WTC11 (cell line): ENCODE results near the gene ANGPTL2. TPM values are rescaled to one million over a fixed set of nuclear protein-coding genes. Genes with fewer than 3 reads are reported as not detected.

Source experiments
- ATAC-seq: fragments of 200-7000 bp; cut with Tn5 transposase; 2 replicates; pipeline ENCODE4 v1.10.0; 2021; ENCODE audit warnings: mild to moderate bottlenecking, moderate library complexity
- CTCF ChIA-PET: fragments of 300-600 bp; sonication (Branson Sonifier 250); formaldehyde crosslinking; loops from one replicate; lab custom pipeline; 2021; ENCODE audit warnings: antibody characterized with exemption; lab: Charles Lee
- POLR2A ChIA-PET: fragments of 350-600 bp; sonication (Branson Sonifier 250); formaldehyde crosslinking; loops from one replicate; lab custom pipeline; 2021; ENCODE audit warnings: antibody characterized with exemption; lab: Charles Lee
- DNase-seq: peaks from one replicate; pipeline ENCODE4 v3.0.0; 2021; ENCODE audit warnings: low spot score
- H3K27ac Mint-ChIP-seq: 2 replicates; pipeline ENCODE4 v1.8.0; 2021; ENCODE audit warnings: mixed read lengths
- H3K27me3 Mint-ChIP-seq: 2 replicates; pipeline ENCODE4 v1.8.0; 2021; ENCODE audit warnings: low read depth, mild to moderate bottlenecking, moderate library complexity, mixed read lengths
- H3K36me3 Mint-ChIP-seq: 2 replicates; pipeline ENCODE4 v1.8.0; 2021; ENCODE audit warnings: mixed read lengths
- H3K4me1 Mint-ChIP-seq: 2 replicates; pipeline ENCODE4 v1.8.0; 2022; ENCODE audit warnings: mixed read lengths
- H3K4me3 Mint-ChIP-seq: 2 replicates; pipeline ENCODE4 v1.8.0; 2021; ENCODE audit warnings: mild to moderate bottlenecking, moderate library complexity, mixed read lengths
- H3K9me3 Mint-ChIP-seq: 2 replicates; pipeline ENCODE4 v1.8.0; 2021; ENCODE audit warnings: mixed read lengths
- GABPB1 ChIP-seq: sonication (generic); formaldehyde crosslinking; IDR thresholded peaks from 2 replicates; pipeline ENCODE4 v1.8.1; 2023; ENCODE audit warnings: mild to moderate bottlenecking, missing genetic modification reagents
- JAZF1 ChIP-seq: fragments of 250-450 bp; sonication (Bioruptor Pico); IDR thresholded peaks from 2 replicates; pipeline ENCODE4 v1.9.0; 2021; ENCODE audit warnings: moderate library complexity, mild to moderate bottlenecking, inconsistent platforms
- JUN ChIP-seq: sonication (generic); formaldehyde crosslinking; IDR thresholded peaks from 2 replicates; pipeline ENCODE4 v1.8.0; 2023; ENCODE audit warnings: mild to moderate bottlenecking, missing genetic modification reagents
- KAT7 ChIP-seq: sonication (generic); formaldehyde crosslinking; IDR thresholded peaks from 2 replicates; pipeline ENCODE4 v1.8.1; 2023; ENCODE audit warnings: missing genetic modification reagents, mild to moderate bottlenecking, borderline replicate concordance
- MXD4 ChIP-seq: fragments of 250-450 bp; sonication (Bioruptor Pico); IDR thresholded peaks from 2 replicates; pipeline ENCODE4 v1.8.0; 2021; ENCODE audit warnings: mild to moderate bottlenecking, moderate library complexity, borderline replicate concordance
- MYBL2 ChIP-seq: sonication (generic); formaldehyde crosslinking; IDR thresholded peaks from 2 replicates; pipeline ENCODE4 v1.8.1; 2023; ENCODE audit warnings: mild to moderate bottlenecking, moderate library complexity, missing genetic modification reagents
- NFE2L1 ChIP-seq: sonication (generic); formaldehyde crosslinking; IDR thresholded peaks from 2 replicates; pipeline ENCODE4 v1.8.1; 2023; ENCODE audit warnings: missing genetic modification reagents
- NR3C1 ChIP-seq: sonication (generic); formaldehyde crosslinking; conservative IDR thresholded peaks from 2 replicates; pipeline ENCODE4 v1.8.1; 2023; ENCODE audit warnings: low read depth, mild to moderate bottlenecking, missing genetic modification reagents
- SOX15 ChIP-seq: fragments of 250-450 bp; sonication (Bioruptor Pico); IDR thresholded peaks from 2 replicates; pipeline ENCODE4 v1.9.0; 2021; ENCODE audit warnings: mild to moderate bottlenecking
- TCF7 ChIP-seq: sonication (generic); formaldehyde crosslinking; IDR thresholded peaks from 2 replicates; pipeline ENCODE4 v1.8.0; 2022; ENCODE audit warnings: mild to moderate bottlenecking, low read depth, missing genetic modification reagents, moderate library complexity
- TP53 ChIP-seq: sonication (generic); formaldehyde crosslinking; IDR thresholded peaks from 2 replicates; pipeline ENCODE4 v1.8.1; 2023; ENCODE audit warnings: mild to moderate bottlenecking, missing genetic modification reagents
- ZBTB21 ChIP-seq: sonication (generic); formaldehyde crosslinking; IDR thresholded peaks from 2 replicates; pipeline ENCODE4 v1.8.1; 2023; ENCODE audit warnings: mild to moderate bottlenecking, missing genetic modification reagents, borderline replicate concordance
- ZNF121 ChIP-seq: sonication (generic); formaldehyde crosslinking; IDR thresholded peaks from 2 replicates; pipeline ENCODE4 v1.8.0; 2023; ENCODE audit warnings: missing genetic modification reagents
- ZNF317 ChIP-seq: sonication (generic); formaldehyde crosslinking; IDR thresholded peaks from 2 replicates; pipeline ENCODE4 v1.8.1; 2023; ENCODE audit warnings: low read depth, mild to moderate bottlenecking, moderate library complexity, missing genetic modification reagents, borderline replicate concordance
- total RNA-seq: library from RNA; stranded (reverse); gene quantifications from 3 replicates; pipeline ENCODE4 v1.2.3, GENCODE V29; 2021
- TF ChIP-seq, protein P1 (sequence below): fragments of 250-450 bp; sonication (Bioruptor Pico); IDR thresholded peaks from 2 replicates; pipeline ENCODE4 v2.1.2; 2022; ENCODE audit warnings: mild to moderate bottlenecking, moderate library complexity
- TF ChIP-seq, protein P2 (sequence below): sonication (generic); formaldehyde crosslinking; IDR thresholded peaks from 2 replicates; pipeline ENCODE4 v1.8.0; 2023; ENCODE audit warnings: mild to moderate bottlenecking, missing genetic modification reagents
- TF ChIP-seq, protein P3 (sequence below): sonication (generic); formaldehyde crosslinking; IDR thresholded peaks from 2 replicates; pipeline ENCODE4 v1.8.1; 2022; ENCODE audit warnings: low read depth, missing genetic modification reagents, borderline replicate concordance
- TF ChIP-seq, protein P4 (sequence below): fragments of 250-450 bp; sonication (Bioruptor Pico); IDR thresholded peaks from 2 replicates; pipeline ENCODE4 v1.8.0; 2021; ENCODE audit warnings: mild to moderate bottlenecking
- TF ChIP-seq, protein P5 (sequence below): sonication (generic); formaldehyde crosslinking; IDR thresholded peaks from 2 replicates; pipeline ENCODE4 v1.8.0; 2022; ENCODE audit warnings: missing genetic modification reagents
- TF ChIP-seq, protein P6 (sequence below): sonication (generic); formaldehyde crosslinking; IDR thresholded peaks from 2 replicates; pipeline ENCODE4 v1.8.1; 2022; ENCODE audit warnings: missing genetic modification reagents, borderline replicate concordance
- TF ChIP-seq, protein P7 (sequence below): sonication (generic); formaldehyde crosslinking; IDR thresholded peaks from 2 replicates; pipeline ENCODE4 v1.8.1; 2023; ENCODE audit warnings: mild to moderate bottlenecking, moderate library complexity, missing genetic modification reagents

Gene ANGPTL2
- total RNA-seq, 1 experiment from 2014 or later, result 4.5 TPM

DNA sequence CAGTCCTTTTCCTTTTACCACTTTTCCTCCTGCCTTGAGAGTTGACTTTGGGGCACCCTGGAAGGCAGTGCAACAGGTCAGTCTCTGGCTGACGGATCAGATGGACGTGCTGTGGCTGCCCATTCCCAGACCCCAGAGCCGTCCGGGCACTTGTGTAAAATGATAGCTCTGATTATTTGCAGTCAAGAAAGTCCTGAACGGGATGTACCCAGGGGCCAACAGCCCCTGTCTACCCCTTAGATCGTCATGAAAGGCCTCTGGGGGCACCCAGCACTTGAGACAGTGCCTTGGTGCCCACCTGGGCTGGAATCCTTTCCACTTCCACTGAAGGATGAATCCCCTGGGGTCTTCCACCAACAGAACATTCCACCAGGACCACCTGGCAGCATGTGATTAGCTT, 17.7 kb upstream of the ANGPTL2 start (continued):
- TF ChIP-seq, protein P1, sequence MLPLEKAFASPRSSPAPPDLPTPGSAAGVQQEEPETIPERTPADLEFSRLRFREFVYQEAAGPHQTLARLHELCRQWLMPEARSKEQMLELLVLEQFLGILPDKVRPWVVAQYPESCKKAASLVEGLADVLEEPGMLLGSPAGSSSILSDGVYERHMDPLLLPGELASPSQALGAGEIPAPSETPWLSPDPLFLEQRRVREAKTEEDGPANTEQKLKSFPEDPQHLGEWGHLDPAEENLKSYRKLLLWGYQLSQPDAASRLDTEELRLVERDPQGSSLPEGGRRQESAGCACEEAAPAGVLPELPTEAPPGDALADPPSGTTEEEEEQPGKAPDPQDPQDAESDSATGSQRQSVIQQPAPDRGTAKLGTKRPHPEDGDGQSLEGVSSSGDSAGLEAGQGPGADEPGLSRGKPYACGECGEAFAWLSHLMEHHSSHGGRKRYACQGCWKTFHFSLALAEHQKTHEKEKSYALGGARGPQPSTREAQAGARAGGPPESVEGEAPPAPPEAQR (CRISPR knock-in tag), result no peak
- TF ChIP-seq, protein P2, sequence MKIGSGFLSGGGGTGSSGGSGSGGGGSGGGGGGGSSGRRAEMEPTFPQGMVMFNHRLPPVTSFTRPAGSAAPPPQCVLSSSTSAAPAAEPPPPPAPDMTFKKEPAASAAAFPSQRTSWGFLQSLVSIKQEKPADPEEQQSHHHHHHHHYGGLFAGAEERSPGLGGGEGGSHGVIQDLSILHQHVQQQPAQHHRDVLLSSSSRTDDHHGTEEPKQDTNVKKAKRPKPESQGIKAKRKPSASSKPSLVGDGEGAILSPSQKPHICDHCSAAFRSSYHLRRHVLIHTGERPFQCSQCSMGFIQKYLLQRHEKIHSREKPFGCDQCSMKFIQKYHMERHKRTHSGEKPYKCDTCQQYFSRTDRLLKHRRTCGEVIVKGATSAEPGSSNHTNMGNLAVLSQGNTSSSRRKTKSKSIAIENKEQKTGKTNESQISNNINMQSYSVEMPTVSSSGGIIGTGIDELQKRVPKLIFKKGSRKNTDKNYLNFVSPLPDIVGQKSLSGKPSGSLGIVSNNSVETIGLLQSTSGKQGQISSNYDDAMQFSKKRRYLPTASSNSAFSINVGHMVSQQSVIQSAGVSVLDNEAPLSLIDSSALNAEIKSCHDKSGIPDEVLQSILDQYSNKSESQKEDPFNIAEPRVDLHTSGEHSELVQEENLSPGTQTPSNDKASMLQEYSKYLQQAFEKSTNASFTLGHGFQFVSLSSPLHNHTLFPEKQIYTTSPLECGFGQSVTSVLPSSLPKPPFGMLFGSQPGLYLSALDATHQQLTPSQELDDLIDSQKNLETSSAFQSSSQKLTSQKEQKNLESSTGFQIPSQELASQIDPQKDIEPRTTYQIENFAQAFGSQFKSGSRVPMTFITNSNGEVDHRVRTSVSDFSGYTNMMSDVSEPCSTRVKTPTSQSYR (CRISPR knock-in tag), result no peak
- TF ChIP-seq GABPB1 (no peak), KAT7 (CRISPR knock-in tag) (no peak), TCF7 (CRISPR knock-in tag) (no peak), SOX15 (CRISPR knock-in tag) (no peak), NFE2L1 (no peak)
- TF ChIP-seq, protein P3, sequence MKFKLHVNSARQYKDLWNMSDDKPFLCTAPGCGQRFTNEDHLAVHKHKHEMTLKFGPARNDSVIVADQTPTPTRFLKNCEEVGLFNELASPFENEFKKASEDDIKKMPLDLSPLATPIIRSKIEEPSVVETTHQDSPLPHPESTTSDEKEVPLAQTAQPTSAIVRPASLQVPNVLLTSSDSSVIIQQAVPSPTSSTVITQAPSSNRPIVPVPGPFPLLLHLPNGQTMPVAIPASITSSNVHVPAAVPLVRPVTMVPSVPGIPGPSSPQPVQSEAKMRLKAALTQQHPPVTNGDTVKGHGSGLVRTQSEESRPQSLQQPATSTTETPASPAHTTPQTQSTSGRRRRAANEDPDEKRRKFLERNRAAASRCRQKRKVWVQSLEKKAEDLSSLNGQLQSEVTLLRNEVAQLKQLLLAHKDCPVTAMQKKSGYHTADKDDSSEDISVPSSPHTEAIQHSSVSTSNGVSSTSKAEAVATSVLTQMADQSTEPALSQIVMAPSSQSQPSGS (CRISPR knock-in tag), result no peak

DNA sequence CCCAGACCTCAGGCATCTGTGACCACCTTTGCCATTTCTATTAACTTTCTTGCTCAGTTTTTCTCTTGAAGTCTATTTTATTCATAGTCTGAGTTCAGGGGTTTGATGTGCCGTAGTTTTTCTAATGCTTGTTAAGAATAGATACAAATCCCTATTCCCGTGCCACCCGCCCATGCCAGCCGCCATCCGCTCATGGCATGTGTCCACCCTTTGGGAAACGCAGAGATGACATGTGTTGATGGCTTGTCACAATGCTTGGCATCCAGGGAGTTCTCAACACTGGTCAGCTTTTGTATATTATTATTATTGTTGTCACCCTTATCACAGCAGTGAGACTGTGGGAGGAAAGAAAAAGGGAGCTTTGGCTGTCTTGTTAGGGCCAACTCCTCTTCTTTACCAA, 17.3 kb upstream of the ANGPTL2 start:
- H3K4me1 Mint-ChIP-seq, result peaks cover 21% of the 10 kb centered on the region
- H3K27me3 Mint-ChIP-seq, result no peaks in the 10 kb centered on the region; the same call in 1 of the 2 replicates
- no peak for TF ChIP-seq ZNF317 (CRISPR knock-in tag)
- no peak for TF ChIP-seq MXD4 (CRISPR knock-in tag)
- no peak for TF ChIP-seq GABPB1
- TF ChIP-seq, protein P4, sequence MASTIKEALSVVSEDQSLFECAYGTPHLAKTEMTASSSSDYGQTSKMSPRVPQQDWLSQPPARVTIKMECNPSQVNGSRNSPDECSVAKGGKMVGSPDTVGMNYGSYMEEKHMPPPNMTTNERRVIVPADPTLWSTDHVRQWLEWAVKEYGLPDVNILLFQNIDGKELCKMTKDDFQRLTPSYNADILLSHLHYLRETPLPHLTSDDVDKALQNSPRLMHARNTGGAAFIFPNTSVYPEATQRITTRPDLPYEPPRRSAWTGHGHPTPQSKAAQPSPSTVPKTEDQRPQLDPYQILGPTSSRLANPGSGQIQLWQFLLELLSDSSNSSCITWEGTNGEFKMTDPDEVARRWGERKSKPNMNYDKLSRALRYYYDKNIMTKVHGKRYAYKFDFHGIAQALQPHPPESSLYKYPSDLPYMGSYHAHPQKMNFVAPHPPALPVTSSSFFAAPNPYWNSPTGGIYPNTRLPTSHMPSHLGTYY, result no peak
- no peak for TF ChIP-seq JUN
- TF ChIP-seq MYBL2 (CRISPR knock-in tag), result no peak
- no peak for TF ChIP-seq ZNF121 (CRISPR knock-in tag)
- TF ChIP-seq, protein P5, sequence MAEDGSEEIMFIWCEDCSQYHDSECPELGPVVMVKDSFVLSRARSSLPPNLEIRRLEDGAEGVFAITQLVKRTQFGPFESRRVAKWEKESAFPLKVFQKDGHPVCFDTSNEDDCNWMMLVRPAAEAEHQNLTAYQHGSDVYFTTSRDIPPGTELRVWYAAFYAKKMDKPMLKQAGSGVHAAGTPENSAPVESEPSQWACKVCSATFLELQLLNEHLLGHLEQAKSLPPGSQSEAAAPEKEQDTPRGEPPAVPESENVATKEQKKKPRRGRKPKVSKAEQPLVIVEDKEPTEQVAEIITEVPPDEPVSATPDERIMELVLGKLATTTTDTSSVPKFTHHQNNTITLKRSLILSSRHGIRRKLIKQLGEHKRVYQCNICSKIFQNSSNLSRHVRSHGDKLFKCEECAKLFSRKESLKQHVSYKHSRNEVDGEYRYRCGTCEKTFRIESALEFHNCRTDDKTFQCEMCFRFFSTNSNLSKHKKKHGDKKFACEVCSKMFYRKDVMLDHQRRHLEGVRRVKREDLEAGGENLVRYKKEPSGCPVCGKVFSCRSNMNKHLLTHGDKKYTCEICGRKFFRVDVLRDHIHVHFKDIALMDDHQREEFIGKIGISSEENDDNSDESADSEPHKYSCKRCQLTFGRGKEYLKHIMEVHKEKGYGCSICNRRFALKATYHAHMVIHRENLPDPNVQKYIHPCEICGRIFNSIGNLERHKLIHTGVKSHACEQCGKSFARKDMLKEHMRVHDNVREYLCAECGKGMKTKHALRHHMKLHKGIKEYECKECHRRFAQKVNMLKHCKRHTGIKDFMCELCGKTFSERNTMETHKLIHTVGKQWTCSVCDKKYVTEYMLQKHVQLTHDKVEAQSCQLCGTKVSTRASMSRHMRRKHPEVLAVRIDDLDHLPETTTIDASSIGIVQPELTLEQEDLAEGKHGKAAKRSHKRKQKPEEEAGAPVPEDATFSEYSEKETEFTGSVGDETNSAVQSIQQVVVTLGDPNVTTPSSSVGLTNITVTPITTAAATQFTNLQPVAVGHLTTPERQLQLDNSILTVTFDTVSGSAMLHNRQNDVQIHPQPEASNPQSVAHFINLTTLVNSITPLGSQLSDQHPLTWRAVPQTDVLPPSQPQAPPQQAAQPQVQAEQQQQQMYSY, result no peak
- TF ChIP-seq ZBTB21 (CRISPR knock-in tag), result no peak
- TF ChIP-seq TP53 (CRISPR knock-in tag), result no peak
- TF ChIP-seq, protein P6, sequence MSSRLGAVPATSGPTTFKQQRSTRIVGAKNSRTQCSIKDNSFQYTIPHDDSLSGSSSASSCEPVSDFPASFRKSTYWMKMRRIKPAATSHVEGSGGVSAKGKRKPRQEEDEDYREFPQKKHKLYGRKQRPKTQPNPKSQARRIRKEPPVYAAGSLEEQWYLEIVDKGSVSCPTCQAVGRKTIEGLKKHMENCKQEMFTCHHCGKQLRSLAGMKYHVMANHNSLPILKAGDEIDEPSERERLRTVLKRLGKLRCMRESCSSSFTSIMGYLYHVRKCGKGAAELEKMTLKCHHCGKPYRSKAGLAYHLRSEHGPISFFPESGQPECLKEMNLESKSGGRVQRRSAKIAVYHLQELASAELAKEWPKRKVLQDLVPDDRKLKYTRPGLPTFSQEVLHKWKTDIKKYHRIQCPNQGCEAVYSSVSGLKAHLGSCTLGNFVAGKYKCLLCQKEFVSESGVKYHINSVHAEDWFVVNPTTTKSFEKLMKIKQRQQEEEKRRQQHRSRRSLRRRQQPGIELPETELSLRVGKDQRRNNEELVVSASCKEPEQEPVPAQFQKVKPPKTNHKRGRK (CRISPR knock-in tag), result no peak
- no peak for TF ChIP-seq SOX15 (CRISPR knock-in tag)
- TF ChIP-seq, protein P7, sequence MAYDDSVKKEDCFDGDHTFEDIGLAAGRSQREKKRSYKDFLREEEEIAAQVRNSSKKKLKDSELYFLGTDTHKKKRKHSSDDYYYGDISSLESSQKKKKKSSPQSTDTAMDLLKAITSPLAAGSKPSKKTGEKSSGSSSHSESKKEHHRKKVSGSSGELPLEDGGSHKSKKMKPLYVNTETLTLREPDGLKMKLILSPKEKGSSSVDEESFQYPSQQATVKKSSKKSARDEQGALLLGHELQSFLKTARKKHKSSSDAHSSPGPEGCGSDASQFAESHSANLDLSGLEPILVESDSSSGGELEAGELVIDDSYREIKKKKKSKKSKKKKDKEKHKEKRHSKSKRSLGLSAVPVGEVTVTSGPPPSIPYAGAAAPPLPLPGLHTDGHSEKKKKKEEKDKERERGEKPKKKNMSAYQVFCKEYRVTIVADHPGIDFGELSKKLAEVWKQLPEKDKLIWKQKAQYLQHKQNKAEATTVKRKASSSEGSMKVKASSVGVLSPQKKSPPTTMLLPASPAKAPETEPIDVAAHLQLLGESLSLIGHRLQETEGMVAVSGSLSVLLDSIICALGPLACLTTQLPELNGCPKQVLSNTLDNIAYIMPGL (CRISPR knock-in tag), result no peak
- no peak for TF ChIP-seq NR3C1 (CRISPR knock-in tag)
- TF ChIP-seq JAZF1, result no peak
- no peak for TF ChIP-seq NFE2L1
- ChIA-PET CTCF (interaction anchor here (1.7 kb wide), 1 partner anchor 15 kb away, joined by 5 read pairs; no protein-coding TSS in a partner anchor), POLR2A (no interaction called here)
- no peak for DNase-seq
- H3K27ac Mint-ChIP-seq, result no peak overlapping the region
- no peaks in the 10 kb centered on the region for H3K9me3 Mint-ChIP-seq
- H3K4me3 Mint-ChIP-seq, result no peak overlapping the region
- ATAC-seq, result no peak
- H3K36me3 Mint-ChIP-seq, result no peaks in the 10 kb centered on the region
